Activated T-cell treated with anti-CD3 and anti-CD28 coated beads, Interleukin-2, amount 50 U/mL, for 4 hours (primary cell): ENCODE results near the gene MYO19. TPM values are rescaled to one million over a fixed set of nuclear protein-coding genes. Genes with fewer than 3 reads are reported as not detected.

Experiments used
- ATAC-seq, 2 donors: fragments of 200-7000 bp; cut with Tn5 transposase; one replicate each; pipeline ENCODE4 v1.10.0; 2021
- DNase-seq: peaks from one replicate; pipeline ENCODE4 v3.0.0-alpha.2; 2020
- H3K27me3 Mint-ChIP-seq: one replicate; pipeline ENCODE4 v1.8.0; 2021; ENCODE audit warnings: low read depth, mixed read lengths
- H3K36me3 Mint-ChIP-seq: one replicate; pipeline ENCODE4 v1.8.0; 2022; ENCODE audit warnings: mixed read lengths; ENCODE audit not compliant: insufficient read depth
- H3K4me1 Mint-ChIP-seq: one replicate; pipeline ENCODE4 v1.8.0; 2021; ENCODE audit warnings: low read depth, mixed read lengths
- H3K4me3 Mint-ChIP-seq: one replicate; pipeline ENCODE4 v1.8.0; 2021; ENCODE audit warnings: mild to moderate bottlenecking, moderate library complexity, mixed read lengths
- H3K9me3 Mint-ChIP-seq: one replicate; pipeline ENCODE4 v1.8.0; 2021; ENCODE audit warnings: mixed read lengths
- total RNA-seq, 3 donors: library from RNA; stranded (reverse); gene quantifications; one replicate each; pipeline ENCODE4 v1.2.1, GENCODE V29; 2021

The MYO19 gene
- 100 to 1,000 TPM; 138 to 153 (median 151) TPM for total RNA-seq

- H3K4me3 Mint-ChIP-seq = peak within 1 kb of the TSS; percentile 95
- peaks cover 17% of the 10 kb centered on the region for H3K4me1 Mint-ChIP-seq
- DNase-seq (peak; percentile 84), ATAC-seq (peak; percentile 90 to 92)
- H3K9me3 Mint-ChIP-seq = no peaks in the 10 kb centered on the region
- no peaks in the 10 kb centered on the region for H3K27me3 Mint-ChIP-seq
- peaks cover 32% of the 10 kb centered on the region for H3K36me3 Mint-ChIP-seq
Observed at GRCh38 chr17:36534840-36535668, at the start of gene MYO19, which contains the start of gene PIGW. TSS of gene MYO19 (minus strand) at chr17:36534868. CDS start at chr17:36532538, 2,330 bp downstream. TSS of gene PIGW (plus strand) at chr17:36534987. CDS start at chr17:36537102, 2,115 bp downstream.

DNA sequence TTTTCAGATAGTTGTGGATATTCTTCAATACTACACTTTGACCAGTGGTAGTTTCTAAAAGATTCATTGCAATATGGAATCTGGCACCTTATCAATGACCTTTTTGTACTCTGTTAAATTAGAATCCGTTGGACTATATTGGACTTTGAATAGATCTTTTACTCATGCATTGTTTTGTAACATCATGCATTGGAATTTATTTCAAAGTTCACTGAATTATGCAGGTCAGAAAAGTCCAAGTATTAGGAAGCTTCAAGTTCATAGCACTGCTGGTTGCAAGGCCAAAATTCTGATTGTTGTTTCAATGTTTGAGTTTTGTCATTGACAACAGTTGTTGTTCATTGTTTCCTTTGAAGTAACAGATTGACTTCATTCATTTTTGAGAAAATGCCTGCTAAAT lies 49.1 kb upstream of the MYO19 start:
- peaks cover 29% of the 10 kb centered on the region for H3K36me3 Mint-ChIP-seq
- H3K4me1 Mint-ChIP-seq = no peaks in the 10 kb centered on the region
- ATAC-seq = no peak
- H3K9me3 Mint-ChIP-seq = no peaks in the 10 kb centered on the region
- H3K27me3 Mint-ChIP-seq = no peaks in the 10 kb centered on the region
- H3K4me3 Mint-ChIP-seq = no peak overlapping the region
- DNase-seq = no peak

GRCh38 chr17:36578671-36579070 lies 44.0 kb upstream of the MYO19 start:
- Mint-ChIP-seq H3K9me3 (no peaks in the 10 kb centered on the region), H3K4me3 (no peak overlapping the region), H3K4me1 (peaks cover 5% of the 10 kb centered on the region), H3K36me3 (peaks cover 27% of the 10 kb centered on the region), H3K27me3 (no peaks in the 10 kb centered on the region)
- ATAC-seq = no peak
- DNase-seq = no peak

GRCh38 chr17:36576793-36577192 lies 42.1 kb upstream of the MYO19 start:
- Mint-ChIP-seq H3K36me3 (peaks cover 31% of the 10 kb centered on the region), H3K27me3 (no peaks in the 10 kb centered on the region), H3K9me3 (no peaks in the 10 kb centered on the region), H3K4me1 (peaks cover 13% of the 10 kb centered on the region), H3K4me3 (no peak overlapping the region)
- no peak for DNase-seq
- ATAC-seq = no peak

DNA sequence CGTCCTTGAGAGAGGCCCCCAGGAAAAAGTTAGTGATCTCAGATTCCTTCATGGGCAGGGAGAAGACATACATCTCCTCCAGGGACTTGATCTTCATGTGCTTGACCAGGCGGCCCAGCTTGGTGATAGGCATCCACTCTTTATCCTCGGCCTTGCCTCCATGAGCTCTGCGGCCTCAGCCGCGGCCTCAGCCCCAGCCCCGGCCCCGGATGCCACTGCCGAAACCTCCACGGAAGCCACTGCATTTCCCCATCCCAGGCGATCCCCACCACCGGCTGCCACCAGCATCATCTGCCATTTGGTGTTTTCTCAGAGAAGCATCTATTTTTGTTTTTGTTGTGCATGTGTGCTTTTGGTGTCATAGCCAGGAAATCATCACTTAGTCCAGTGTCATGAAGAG lies 40.4 kb upstream of the MYO19 start:
- no peak for ATAC-seq
- H3K4me1 Mint-ChIP-seq = peaks cover 13% of the 10 kb centered on the region
- H3K4me3 Mint-ChIP-seq = no peak overlapping the region
- no peaks in the 10 kb centered on the region for H3K27me3 Mint-ChIP-seq
- peaks cover 27% of the 10 kb centered on the region for H3K36me3 Mint-ChIP-seq
- no peaks in the 10 kb centered on the region for H3K9me3 Mint-ChIP-seq
- no peak for DNase-seq

- ATAC-seq (no peak), DNase-seq (no peak)
- H3K9me3 Mint-ChIP-seq = no peaks in the 10 kb centered on the region
- H3K4me1 Mint-ChIP-seq = peaks cover 18% of the 10 kb centered on the region
- no peaks in the 10 kb centered on the region for H3K27me3 Mint-ChIP-seq
- peaks cover 28% of the 10 kb centered on the region for H3K36me3 Mint-ChIP-seq
- no peak overlapping the region for H3K4me3 Mint-ChIP-seq
Observed at GRCh38 chr17:36566081-36566480, 31.4 kb upstream of the MYO19 start.

DNA sequence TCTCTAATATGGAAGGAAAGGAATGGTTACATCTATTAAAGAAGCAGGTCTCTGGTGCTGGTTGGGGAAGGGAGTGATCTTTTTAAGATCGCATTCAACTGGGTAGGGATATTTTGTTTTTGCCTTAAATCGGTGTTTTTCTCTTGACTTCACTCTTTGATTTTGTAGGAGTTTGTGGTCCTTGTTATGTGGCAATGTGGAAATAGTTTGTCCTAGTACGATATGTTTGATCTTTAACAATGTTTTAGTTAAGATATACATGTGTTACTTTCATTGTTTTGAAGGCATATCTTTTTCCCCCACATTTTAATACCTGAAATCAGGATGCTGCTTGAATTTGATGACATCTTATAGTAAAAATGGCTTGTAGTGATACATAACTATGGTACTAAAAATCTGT lies 18.8 kb upstream of the MYO19 start:
- Mint-ChIP-seq H3K4me1 (peaks cover 64% of the 10 kb centered on the region), H3K9me3 (no peaks in the 10 kb centered on the region), H3K4me3 (peak overlapping the region; percentile 3), H3K27me3 (no peaks in the 10 kb centered on the region), H3K36me3 (peaks cover 28% of the 10 kb centered on the region)
- no peak for ATAC-seq
- DNase-seq = no peak

GRCh38 chr17:36550491-36551417 lies 16.1 kb upstream of the MYO19 start:
- Mint-ChIP-seq H3K4me3 (peak overlapping the region; percentile 30), H3K27me3 (no peaks in the 10 kb centered on the region), H3K9me3 (no peaks in the 10 kb centered on the region), H3K4me1 (peaks cover 75% of the 10 kb centered on the region), H3K36me3 (peaks cover 20% of the 10 kb centered on the region)
- ATAC-seq = peak; percentile 42
- DNase-seq = no peak

GRCh38 chr17:36547776-36548175 lies 13.1 kb upstream of the MYO19 start:
- ATAC-seq (no peak), DNase-seq (no peak)
- Mint-ChIP-seq H3K4me3 (peak overlapping the region; percentile 62), H3K9me3 (no peaks in the 10 kb centered on the region), H3K4me1 (peaks cover 63% of the 10 kb centered on the region), H3K36me3 (peaks cover 14% of the 10 kb centered on the region), H3K27me3 (no peaks in the 10 kb centered on the region)

GRCh38 chr17:36546418-36547093 lies 11.9 kb upstream of the MYO19 start:
- Mint-ChIP-seq H3K36me3 (peaks cover 14% of the 10 kb centered on the region), H3K9me3 (no peaks in the 10 kb centered on the region), H3K27me3 (no peaks in the 10 kb centered on the region), H3K4me1 (peaks cover 53% of the 10 kb centered on the region), H3K4me3 (peak overlapping the region; percentile 92)
- ATAC-seq (no peak), DNase-seq (no peak)

- peak; percentile 81 to 82 for ATAC-seq
- Mint-ChIP-seq H3K9me3 (no peaks in the 10 kb centered on the region), H3K4me1 (peaks cover 47% of the 10 kb centered on the region), H3K27me3 (no peaks in the 10 kb centered on the region), H3K36me3 (peaks cover 12% of the 10 kb centered on the region), H3K4me3 (peak overlapping the region; percentile 92)
- peak; percentile 95 for DNase-seq
Observed at GRCh38 chr17:36545465-36546417, 11.1 kb upstream of the MYO19 start.

DNA sequence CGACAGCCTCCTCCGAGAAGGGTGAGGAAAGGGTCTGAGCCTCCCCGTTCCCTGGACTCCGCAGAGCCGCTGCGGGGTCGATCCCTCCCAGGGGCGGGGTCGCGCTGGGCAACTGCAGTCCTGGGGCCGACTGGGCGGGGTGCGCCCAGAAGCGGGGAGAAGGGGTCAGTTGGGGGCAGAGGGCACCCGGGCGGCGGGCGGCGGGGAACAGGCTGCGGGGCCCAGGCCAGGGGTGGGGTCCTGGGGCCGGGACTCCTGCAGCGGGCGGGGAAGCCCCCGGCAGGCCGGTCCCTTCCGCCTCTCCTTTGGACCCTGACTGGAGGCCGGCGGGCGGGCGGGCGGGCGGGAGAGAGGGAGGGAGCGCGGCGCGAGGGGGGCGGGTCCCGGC lies 10.4 kb upstream of the MYO19 start:
- Mint-ChIP-seq H3K4me3 (peak overlapping the region; percentile 97), H3K36me3 (peaks cover 11% of the 10 kb centered on the region), H3K27me3 (no peaks in the 10 kb centered on the region), H3K4me1 (peaks cover 40% of the 10 kb centered on the region), H3K9me3 (no peaks in the 10 kb centered on the region)
- DNase-seq = no peak
- peak; percentile 23 to 31 for ATAC-seq
